K562 (cell line): Measurements from ENCODE around the gene EXOSC9. TPM values are rescaled to one million over a fixed set of nuclear protein-coding genes. Genes with fewer than 3 reads are reported as not detected.

Source experiments
- ATAC-seq: fragments of 200-7000 bp; cut with Tn5 transposase; 3 replicates; pipeline ENCODE4 v1.9.1; 2020; ENCODE audit warnings: moderate library complexity
- BruUV-seq: library from RNA; stranded (reverse); fragments of 400-500 nt; replicated peaks from 2 replicates; lab custom pipeline; 2021; lab: Mats Ljungman, UMichigan
- CTCF ChIA-PET: fragments of 300-600 bp; formaldehyde crosslinking; extraction: SDS; loops from one replicate; lab custom pipeline; 2021; ENCODE audit warnings: low intra/inter-chr PET ratio; lab: Yijun Ruan, JAX
- POLR2A ChIA-PET: fragments of 300-600, 350-650 bp; sonication (Branson Sonifier 250); formaldehyde crosslinking; extraction: SDS; loops from one replicate; lab custom pipeline; 2021; ENCODE audit warnings: antibody characterized with exemption, inconsistent platforms; lab: Yijun Ruan, JAX
- DNase-seq, 4 experiments: peaks; one replicate each; pipeline versions ENCODE4 v3.0.0 to v3.0.0-alpha.2; 2011 to 2018; ENCODE audit warnings: low spot score in 3 of 4, mixed read lengths in 3 of 4; ENCODE audit errors: extremely low read depth in 1 of 4
- FAIRE-seq: peaks from 2 replicates; lab custom pipeline; 2011; peaks lifted over from hg19 to GRCh38; lab: Jason Lieb, UNC
- H2AFZ ChIP-seq: 2 replicates; pipeline ENCODE4 v1.6.0; 2011; ENCODE audit warnings: low read depth, low read length, control low read depth, inconsistent platforms
- H3K27ac ChIP-seq: fragments of 200-600 bp; 3 replicates; pipeline ENCODE4 v1.8.0; 2011; ENCODE audit warnings: low read depth, mild to moderate bottlenecking, control low read depth, inconsistent platforms, low read length, moderate library complexity, mixed read lengths; ENCODE audit errors: extremely low read depth
- H3K27me3 ChIP-seq, 2 experiments: fragments of 300-600 bp in 1 of 2; 2 replicates in 1 of 2; 3 replicates in 1 of 2; pipeline versions ENCODE4 v1.6.0 to v1.8.0; 2011; ENCODE audit warnings: inconsistent platforms in 2 of 2, low read length in 2 of 2, mild to moderate bottlenecking in 1 of 2, mixed read lengths in 1 of 2, moderate library complexity in 1 of 2; ENCODE audit not compliant: control insufficient read depth in 2 of 2, insufficient read depth in 2 of 2
- H3K36me3 ChIP-seq: fragments of 300-600 bp; 3 replicates; pipeline ENCODE4 v1.8.0; 2011; ENCODE audit warnings: mild to moderate bottlenecking, low read length, inconsistent platforms; ENCODE audit not compliant: control insufficient read depth, insufficient read depth
- H3K4me1 ChIP-seq, 2 experiments: fragments of 200-600 bp in 1 of 2; replicated peaks in 1 of 2; 2 replicates in 1 of 2; 3 replicates in 1 of 2; pipeline versions ENCODE4 v1.5.1 to v1.8.0; 2011; ENCODE audit warnings: inconsistent platforms in 2 of 2, low read length in 2 of 2, mild to moderate bottlenecking in 1 of 2, mixed read lengths in 1 of 2, moderate library complexity in 1 of 2; ENCODE audit not compliant: control insufficient read depth in 2 of 2, insufficient read depth in 2 of 2
- H3K4me2 ChIP-seq: 2 replicates; pipeline ENCODE4 v1.6.1; 2011; ENCODE audit warnings: low read length, control low read depth, inconsistent platforms, mixed read lengths; ENCODE audit not compliant: insufficient read depth
- H3K4me3 ChIP-seq: fragments of 200-600 bp; sonication (generic), shearing (Covaris generic); 2 replicates; pipeline ENCODE4 v1.5.1; 2016; ENCODE audit warnings: control low read depth, inconsistent platforms
- H3K79me2 ChIP-seq: fragments of 200-600 bp; 3 replicates; pipeline ENCODE4 v1.8.0; 2011; ENCODE audit warnings: low read length, inconsistent platforms; ENCODE audit not compliant: control insufficient read depth, insufficient read depth
- H3K9ac ChIP-seq, 2 experiments: 2 replicates each; pipeline versions ENCODE4 v1.6.0 to v1.6.1; 2011; ENCODE audit warnings: low read depth in 2 of 2, low read length in 2 of 2, control low read depth in 1 of 2, inconsistent platforms in 1 of 2, mild to moderate bottlenecking in 1 of 2, mixed read lengths in 1 of 2; ENCODE audit not compliant: insufficient read depth in 1 of 2
- H3K9me1 ChIP-seq: one replicate; pipeline ENCODE4 v1.6.0; 2011; ENCODE audit warnings: inconsistent platforms, mild to moderate bottlenecking, low read length, moderate library complexity; ENCODE audit not compliant: control insufficient read depth, insufficient read depth
- H3K9me3 ChIP-seq: replicated peaks from 2 replicates; pipeline ENCODE4 v1.5.1; 2011; ENCODE audit warnings: low read depth, low read length, inconsistent platforms; ENCODE audit not compliant: control insufficient read depth, insufficient read depth
- H4K20me1 ChIP-seq: replicated peaks from 2 replicates; pipeline ENCODE4 v1.6.1; 2011; ENCODE audit warnings: low read length, inconsistent platforms, mixed read lengths; ENCODE audit not compliant: control insufficient read depth, insufficient read depth
- EP400 ChIP-seq: fragments of 450-650 bp; IDR thresholded peaks from 2 replicates; pipeline ENCODE4 v1.6.1; 2017; ENCODE audit warnings: antibody characterized with exemption, mild to moderate bottlenecking, moderate library complexity
- ETV1 ChIP-seq: fragments of 450-650 bp; conservative IDR thresholded peaks from 2 replicates; pipeline ENCODE4 v1.6.1; 2016; ENCODE audit warnings: missing genetic modification characterization, control low read depth, low read depth, missing compliant biosample characterization
- KAT7 ChIP-seq: sonication (generic); formaldehyde crosslinking; IDR thresholded peaks from 2 replicates; pipeline ENCODE4 v1.8.0; 2022; ENCODE audit warnings: missing genetic modification reagents, mild to moderate bottlenecking, borderline replicate concordance
- MEIS2 ChIP-seq: fragments of 450-650 bp; IDR thresholded peaks from 2 replicates; pipeline ENCODE4 v1.6.1; 2014; ENCODE audit warnings: mild to moderate bottlenecking; ENCODE audit not compliant: partially characterized antibody
- MLLT1 ChIP-seq, 2 experiments: fragments of 450-650 bp; IDR thresholded peaks; 2 replicates each; pipeline ENCODE4 v1.6.1; 2016
- MTF1 ChIP-seq: fragments of 250-450 bp; sonication (Bioruptor Pico); IDR thresholded peaks from 2 replicates; pipeline ENCODE4 v1.9.0; 2021; ENCODE audit warnings: moderate library complexity, mild to moderate bottlenecking, inconsistent platforms, borderline replicate concordance
- NONO ChIP-seq, 2 experiments: fragments of 200-400 bp in 1 of 2; fragments of 450-650 bp in 1 of 2; formaldehyde crosslinking in 1 of 2; IDR thresholded peaks; 2 replicates each; pipeline ENCODE4 v1.6.1; 2017; ENCODE audit warnings: low read depth in 2 of 2, mild to moderate bottlenecking in 2 of 2, moderate library complexity in 2 of 2, low read length in 1 of 2
- NR1H2 ChIP-seq: sonication (generic); formaldehyde crosslinking; IDR thresholded peaks from 2 replicates; pipeline ENCODE4 v1.4.0; 2020; ENCODE audit warnings: mild to moderate bottlenecking, missing genetic modification reagents
- PBX2 ChIP-seq, 2 experiments: IDR thresholded peaks in 1 of 2; conservative IDR thresholded peaks in 1 of 2; 2 replicates each; pipeline ENCODE4 v1.6.1; 2016; ENCODE audit warnings: low read depth in 2 of 2, mild to moderate bottlenecking in 1 of 2, missing compliant biosample characterization in 1 of 2, missing genetic modification characterization in 1 of 2, moderate library complexity in 1 of 2
- PKNOX1 ChIP-seq: fragments of 450-650 bp; IDR thresholded peaks from 2 replicates; pipeline ENCODE4 v1.6.1; 2016
- PTRF ChIP-seq: fragments of 450-650 bp; IDR thresholded peaks from 2 replicates; pipeline ENCODE4 v1.6.1; 2016; ENCODE audit warnings: mild to moderate bottlenecking, missing genetic modification characterization, missing compliant biosample characterization
- RBM15 ChIP-seq: fragments of 200-400 bp; formaldehyde crosslinking; IDR thresholded peaks from 2 replicates; pipeline ENCODE4 v1.6.1; 2018; ENCODE audit warnings: mild to moderate bottlenecking, low read length, moderate library complexity; ENCODE audit not compliant: insufficient read depth
- STAG1 ChIP-seq: sonication (generic); formaldehyde crosslinking; IDR thresholded peaks from 2 replicates; pipeline ENCODE4 v1.5.0; 2020; ENCODE audit warnings: missing genetic modification reagents, borderline replicate concordance
- XRCC5 ChIP-seq: fragments of 200-400 bp; formaldehyde crosslinking; IDR thresholded peaks from 2 replicates; pipeline ENCODE4 v1.6.1; 2017; ENCODE audit warnings: low read depth, mild to moderate bottlenecking, low read length
- ZC3H8 ChIP-seq: fragments of 450-650 bp; IDR thresholded peaks from 2 replicates; pipeline ENCODE4 v1.6.1; 2017
- ZEB2 ChIP-seq: fragments of 450-650 bp; IDR thresholded peaks from 2 replicates; pipeline ENCODE4 v1.6.1; 2016
- ZNF197 ChIP-seq: fragments of 200-800 bp; sonication (Bioruptor generic); IDR thresholded peaks from 2 replicates; pipeline ENCODE4 v1.6.1; 2016; ENCODE audit warnings: low read depth, missing genetic modification characterization, missing compliant biosample characterization
- WGBS: fragments of 100-300 bp; shearing (Covaris generic); methylation state at CpG from one replicate; pipeline ENCODE4 v1.1.6; 2016; ENCODE audit warnings: low coverage, mixed read lengths; ENCODE audit not compliant: insufficient coverage; ENCODE audit errors: missing lambda C conversion rate; 5-methylcytosine and 5-hydroxymethylcytosine counted together
- in situ Hi-C: fragments of 300-500 bp; cut with MboI; formaldehyde crosslinking; loops from 4 replicates; pipeline ENCODE4 v1.15.0; 2018; ENCODE audit warnings: inconsistent platforms, mixed read lengths
- intact Hi-C: fragments of 100-400 bp; cut with micrococcal nuclease; formaldehyde crosslinking; loops from 2 replicates; pipeline ENCODE4 v1.14.2; 2022
- polyA plus RNA-seq, 8 experiments: library from polyadenylated mRNA; depleted of rRNA in 4 of 8; stranded (reverse) in 5 of 8; unstranded in 3 of 8; fragments of >200 nt; fragmentation: Nextera tagmentation in 2 of 8; fragmentation: Illumina TruSeq in 1 of 8; extraction: Ambion mirVana in 2 of 8; extraction: Trizol in 1 of 8; gene quantifications; 2 replicates each; pipeline versions ENCODE4 v1.2.1 to v1.2.3, GENCODE V29; 2011 to 2014; ENCODE audit warnings: inconsistent platforms in 1 of 8, missing spikeins in 1 of 8
- total RNA-seq, 7 experiments: library from RNA; depleted of rRNA in 6 of 7; stranded (reverse); fragments of >200 nt in 6 of 7; fragmentation: Illumina TruSeq in 2 of 7; extraction: Trizol in 2 of 7; gene quantifications; 2 replicates each; pipeline versions ENCODE4 v1.2.1 to v1.2.3, GENCODE V29; 2011 to 2021; ENCODE audit warnings: low replicate concordance in 1 of 7

The EXOSC9 gene
- total and polyA plus RNA-seq, 9 of the 15 experiments (the other 6 are each of a cell fraction or from before 2014, with no cell fraction given) = 64.7 to 166 (median 115) TPM

DNA sequence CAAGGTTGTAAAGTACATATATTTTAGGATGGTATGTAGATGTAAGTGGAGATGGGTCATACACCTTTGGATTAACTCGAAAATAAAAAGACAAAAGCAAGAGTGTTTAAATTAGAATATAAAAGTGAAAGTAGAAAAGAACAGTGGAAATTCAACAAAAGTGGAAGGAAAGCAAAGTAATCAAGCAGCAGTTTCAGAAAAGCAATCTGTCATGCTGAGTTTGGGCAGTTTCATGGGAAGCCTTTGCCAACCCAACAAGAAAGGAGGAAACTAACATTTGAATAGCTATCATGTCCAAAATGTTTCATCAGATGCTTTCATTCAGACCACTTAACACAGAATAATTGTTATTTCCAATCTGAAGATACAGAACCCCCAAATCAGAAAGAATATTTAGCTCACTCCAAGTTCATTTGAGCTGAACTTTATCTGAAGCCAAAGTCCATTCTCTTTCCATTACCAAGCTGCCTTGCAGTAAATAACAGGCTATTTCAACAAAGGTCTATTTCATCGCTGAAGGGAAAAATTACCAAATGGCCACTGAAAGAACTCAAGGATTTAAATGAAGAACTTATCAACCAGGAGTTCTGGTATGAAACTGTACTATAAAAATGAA lies 1.8 kb upstream of the EXOSC9 start:
- H3K4me2 ChIP-seq = peak overlapping the region; percentile 94; the same call in 1 of the 2 replicates
- no peaks in the 10 kb centered on the region for H3K9me1 ChIP-seq
- peak overlapping the region; percentile 99 for H2AFZ ChIP-seq
- WGBS = 48% methylated on average over 2 of the region's 2 CpGs
- CTCF ChIA-PET = no interaction called here
- H3K27me3 ChIP-seq = no peaks in the 10 kb centered on the region
- H3K4me3 ChIP-seq = no peak overlapping the region
- intact Hi-C loops (no loop called here), in situ Hi-C loops (no loop called here)
- H3K79me2 ChIP-seq = peaks cover 27% of the 10 kb centered on the region
- H3K9me3 ChIP-seq = no peaks in the 10 kb centered on the region
- no peak for DNase-seq
- H3K9ac ChIP-seq = peak overlapping the region in 1 of 2 experiments; percentile 98; a peak in 1 of 4 replicates
- no peak for ATAC-seq
- no peak for FAIRE-seq
- peaks cover 8 to 19% of the 10 kb centered on the region in 2 experiments; a peak in 3 of 5 replicates for H3K4me1 ChIP-seq
- no peak overlapping the region for H3K27ac ChIP-seq
- no TSS peak for BruUV-seq
- H4K20me1 ChIP-seq = no peaks in the 10 kb centered on the region
- H3K36me3 ChIP-seq = peaks cover 27% of the 10 kb centered on the region
- POLR2A ChIA-PET = interaction anchor here (1.1 to 1.3 kb wide), 3 partner anchors 9 to 103 kb away, joined by 3 to 5 read pairs (median 4); partner anchors contain the start of gene ANXA5
- TF ChIP-seq STAG1 (no peak), ZEB2 (no peak), NR1H2 (CRISPR knock-in tag) (no peak), PTRF (no peak), ZNF197 (CRISPR knock-in tag) (no peak), PBX2 (CRISPR knock-in tag; IDR thresholded peaks at IDR 0.05; ENCODE audit: low read depth) (no peak), PBX2 (tag; conservative IDR thresholded peaks at IDR 0.05; ENCODE audit: low read depth) (peak; percentile 52), XRCC5 (no peak), MTF1 (CRISPR knock-in tag) (no peak), MLLT1 (IDR thresholded peaks at IDR 0.05) (no peak), ETV1 (no peak), RBM15 (no peak), PKNOX1 (0 out of 2 replicates have a peak, but pooled peaks have one; percentile 10), MEIS2 (peak; percentile 32), NONO (IDR thresholded peaks at IDR 0.05; ENCODE audit: low read depth in 2 of 2, low read length in 1 of 2) (no peak), EP400 (no peak), ZC3H8 (no peak), KAT7 (no peak)
